Measurements from ENCODE around the gene STX8.
A peak's percentile ranks its signal among the peaks of the same experiment; 100 is the strongest.

DNA sequence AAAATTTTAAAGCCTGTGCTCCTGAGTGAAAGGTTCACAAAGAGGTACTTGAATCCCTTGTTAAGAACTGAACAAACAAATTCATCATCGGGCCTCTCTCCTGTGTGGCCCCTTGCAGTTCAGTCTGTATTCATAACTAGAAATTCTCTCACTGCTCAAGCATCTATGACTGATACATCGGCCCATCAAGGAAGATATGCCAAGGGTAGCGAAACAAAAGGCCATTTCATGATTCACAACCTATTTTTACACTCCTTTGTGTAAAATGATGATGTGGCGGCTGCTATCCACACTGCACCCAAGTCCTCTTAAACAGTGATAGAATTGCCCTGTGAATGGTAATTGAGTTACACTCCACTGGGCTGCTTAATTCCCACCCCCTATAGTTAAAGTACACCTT, 204.6 kb downstream of the STX8 start:
- TF ChIP-seq CHD2 (IDR thresholded peaks at IDR 0.05; ENCODE audit: low read length, partially characterized antibody): no peak
- TF ChIP-seq, protein P1, sequence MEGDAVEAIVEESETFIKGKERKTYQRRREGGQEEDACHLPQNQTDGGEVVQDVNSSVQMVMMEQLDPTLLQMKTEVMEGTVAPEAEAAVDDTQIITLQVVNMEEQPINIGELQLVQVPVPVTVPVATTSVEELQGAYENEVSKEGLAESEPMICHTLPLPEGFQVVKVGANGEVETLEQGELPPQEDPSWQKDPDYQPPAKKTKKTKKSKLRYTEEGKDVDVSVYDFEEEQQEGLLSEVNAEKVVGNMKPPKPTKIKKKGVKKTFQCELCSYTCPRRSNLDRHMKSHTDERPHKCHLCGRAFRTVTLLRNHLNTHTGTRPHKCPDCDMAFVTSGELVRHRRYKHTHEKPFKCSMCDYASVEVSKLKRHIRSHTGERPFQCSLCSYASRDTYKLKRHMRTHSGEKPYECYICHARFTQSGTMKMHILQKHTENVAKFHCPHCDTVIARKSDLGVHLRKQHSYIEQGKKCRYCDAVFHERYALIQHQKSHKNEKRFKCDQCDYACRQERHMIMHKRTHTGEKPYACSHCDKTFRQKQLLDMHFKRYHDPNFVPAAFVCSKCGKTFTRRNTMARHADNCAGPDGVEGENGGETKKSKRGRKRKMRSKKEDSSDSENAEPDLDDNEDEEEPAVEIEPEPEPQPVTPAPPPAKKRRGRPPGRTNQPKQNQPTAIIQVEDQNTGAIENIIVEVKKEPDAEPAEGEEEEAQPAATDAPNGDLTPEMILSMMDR (IDR thresholded peaks at IDR 0.05): no peak
- no peak for TF ChIP-seq FOXJ3 (CRISPR knock-in tag; IDR thresholded peaks at IDR 0.05)
- TF ChIP-seq, protein P2, sequence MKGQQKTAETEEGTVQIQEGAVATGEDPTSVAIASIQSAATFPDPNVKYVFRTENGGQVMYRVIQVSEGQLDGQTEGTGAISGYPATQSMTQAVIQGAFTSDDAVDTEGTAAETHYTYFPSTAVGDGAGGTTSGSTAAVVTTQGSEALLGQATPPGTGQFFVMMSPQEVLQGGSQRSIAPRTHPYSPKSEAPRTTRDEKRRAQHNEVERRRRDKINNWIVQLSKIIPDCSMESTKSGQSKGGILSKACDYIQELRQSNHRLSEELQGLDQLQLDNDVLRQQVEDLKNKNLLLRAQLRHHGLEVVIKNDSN (IDR thresholded peaks at IDR 0.05; ENCODE audit: borderline replicate concordance, low read depth): no peak
- TF ChIP-seq YY1 (IDR thresholded peaks at IDR 0.05; ENCODE audit: low read depth): no peak
- TF ChIP-seq EP300 (IDR thresholded peaks at IDR 0.05; ENCODE audit: borderline replicate concordance in 1 of 2, low read depth in 1 of 2, low read length in 1 of 2): peak in 1 of 2 experiments; percentile 40; a peak in 1 of 4 replicates
- no peak for TF ChIP-seq RAD21 (IDR thresholded peaks at IDR 0.05; ENCODE audit: low read length)

Measured in SK-N-SH (cell line).